Mesothelial cell of epicardium (in vitro differentiated cells): ENCODE data around the gene NGRN. TPM values are rescaled to one million over a fixed set of nuclear protein-coding genes. Genes with fewer than 3 reads are reported as not detected.
A peak's percentile ranks its signal among the peaks of the same experiment; 100 is the strongest.

Experiments used
- DNase-seq, 2 experiments: peaks; one replicate each; pipeline ENCODE4 v3.0.0; 2021; ENCODE audit warnings: low spot score in 2 of 2; ENCODE audit not compliant: unreplicated experiment in 2 of 2
- H3K27ac Mint-ChIP-seq: 2 replicates; pipeline ENCODE4 v1.8.0; 2021; ENCODE audit warnings: mixed read lengths
- H3K27me3 Mint-ChIP-seq: 2 replicates; pipeline ENCODE4 v1.8.0; 2021; ENCODE audit warnings: low read depth, mixed read lengths
- H3K36me3 Mint-ChIP-seq: 2 replicates; pipeline ENCODE4 v1.8.0; 2021; ENCODE audit warnings: mixed read lengths
- H3K4me1 Mint-ChIP-seq: 2 replicates; pipeline ENCODE4 v1.8.0; 2021; ENCODE audit warnings: mixed read lengths
- H3K4me3 Mint-ChIP-seq: 2 replicates; pipeline ENCODE4 v1.8.0; 2021; ENCODE audit warnings: mild to moderate bottlenecking, moderate library complexity, mixed read lengths
- H3K9me3 Mint-ChIP-seq: 2 replicates; pipeline ENCODE4 v1.8.0; 2021; ENCODE audit warnings: mixed read lengths
- CTCF ChIP-seq: fragments of 200-600 bp; sonication (generic); IDR thresholded peaks from one replicate; pipeline ENCODE4 v1.5.0; 2021; ENCODE audit warnings: antibody characterized with exemption; ENCODE audit not compliant: unreplicated experiment
- total RNA-seq: library from RNA; stranded (reverse); gene quantifications from 3 replicates; pipeline ENCODE4 v1.2.1, GENCODE V29; 2021

NGRN gene
- total RNA-seq, 1 donor from 2014 or later = 93.4 TPM

DNA sequence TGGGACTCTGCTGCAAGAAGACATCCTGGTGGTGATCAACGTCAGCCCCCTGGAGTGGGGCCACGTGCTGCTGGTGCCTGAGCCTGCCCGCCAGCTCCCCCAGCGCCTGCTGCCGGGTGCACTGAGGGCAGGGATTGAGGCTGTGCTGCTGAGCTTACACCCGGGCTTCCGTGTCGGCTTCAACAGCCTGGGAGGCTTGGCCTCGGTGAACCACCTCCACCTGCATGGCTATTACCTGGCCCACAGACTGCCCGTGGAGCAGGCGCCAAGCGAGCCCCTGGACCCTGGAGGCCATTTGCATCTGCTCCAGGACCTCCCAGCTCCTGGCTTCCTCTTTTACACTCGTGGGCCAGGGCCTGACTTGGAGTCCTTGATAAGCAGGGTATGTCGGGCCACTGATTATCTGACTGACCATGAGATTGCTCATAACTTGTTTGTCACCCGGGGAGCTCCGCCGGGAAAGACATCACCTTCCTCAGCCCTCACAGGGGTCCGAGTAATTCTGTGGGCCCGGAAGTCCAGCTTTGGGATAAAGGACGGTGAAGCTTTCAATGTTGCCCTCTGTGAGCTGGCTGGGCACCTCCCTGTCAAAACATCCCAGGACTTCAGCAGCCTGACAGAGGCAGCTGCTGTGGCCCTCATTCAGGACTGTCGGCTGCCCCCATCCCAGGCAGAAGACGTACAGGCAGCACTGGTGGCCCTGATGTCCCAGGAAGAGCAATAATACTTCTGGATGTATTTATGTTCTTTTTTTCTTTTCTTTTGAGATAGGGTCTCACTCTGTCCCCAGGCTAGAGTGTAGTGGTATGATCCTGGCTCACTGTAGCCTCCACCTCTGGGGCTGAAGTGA is 23.9 kb upstream of the NGRN start:
- H3K36me3 Mint-ChIP-seq = peaks cover 14% of the 10 kb centered on the region
- H3K4me1 Mint-ChIP-seq = no peaks in the 10 kb centered on the region

DNA sequence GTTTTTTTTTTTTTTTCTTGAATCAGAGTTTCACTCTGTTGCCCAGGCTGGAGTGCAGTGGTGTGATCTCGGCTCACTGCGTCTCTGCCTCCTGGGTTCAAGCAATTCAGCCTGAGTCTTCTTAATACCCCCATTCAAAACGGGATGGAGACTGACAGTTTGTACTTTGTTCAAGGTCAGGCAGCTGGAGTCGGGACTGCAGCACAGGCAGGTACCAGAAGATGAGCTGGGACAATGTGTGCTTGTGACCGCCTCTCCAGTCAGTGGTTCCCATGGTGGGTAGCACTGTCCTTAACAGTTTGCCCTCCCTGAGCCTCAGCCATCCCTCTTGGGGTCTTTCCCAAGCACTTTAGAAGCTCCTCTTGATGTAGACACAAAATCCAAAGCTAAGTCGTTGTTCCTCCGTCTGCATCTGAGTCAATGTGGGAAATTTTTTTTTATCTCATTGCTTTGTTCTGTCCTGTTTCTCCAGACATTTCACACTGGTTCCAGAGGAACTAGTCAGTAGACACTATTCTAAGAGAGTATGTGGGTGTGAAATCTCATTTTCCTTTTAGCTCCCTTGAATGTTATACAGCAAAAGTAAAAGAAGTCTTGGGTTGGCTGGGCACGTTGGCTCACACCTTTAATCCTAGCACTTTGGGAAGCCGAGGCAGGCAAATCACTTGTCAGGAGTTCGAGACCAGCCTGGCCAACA is 21.4 kb upstream of the NGRN start:
- Mint-ChIP-seq H3K4me3 (no peak overlapping the region), H3K36me3 (peaks cover 7% of the 10 kb centered on the region), H3K4me1 (peaks cover 3% of the 10 kb centered on the region), H3K27ac (no peak overlapping the region), H3K27me3 (no peaks in the 10 kb centered on the region), H3K9me3 (no peaks in the 10 kb centered on the region)
- DNase-seq = no peak
- TF ChIP-seq CTCF = no peak

More for the DNA sequence above, 23.9 kb upstream of the NGRN start:
- Mint-ChIP-seq H3K27ac (no peak overlapping the region), H3K9me3 (no peaks in the 10 kb centered on the region), H3K4me3 (no peak overlapping the region), H3K27me3 (no peaks in the 10 kb centered on the region)
- TF ChIP-seq CTCF = no peak
- DNase-seq = no peak

GRCh38 chr15:90248789-90249202 is 16.7 kb upstream of the NGRN start:
- H3K27ac Mint-ChIP-seq = no peak overlapping the region
- H3K36me3 Mint-ChIP-seq = no peaks in the 10 kb centered on the region
- H3K4me3 Mint-ChIP-seq = peak overlapping the region; percentile 75
- peaks cover 6% of the 10 kb centered on the region for H3K4me1 Mint-ChIP-seq
- no peaks in the 10 kb centered on the region for H3K9me3 Mint-ChIP-seq
- no peak for TF ChIP-seq CTCF
- DNase-seq = no peak
- peaks cover 2% of the 10 kb centered on the region for H3K27me3 Mint-ChIP-seq

- no peaks in the 10 kb centered on the region for H3K36me3 Mint-ChIP-seq
Measured at GRCh38 chr15:90249203-90249863, 16.1 kb upstream of the NGRN start, which contains the start of gene TTLL13. TTLL13 (plus strand) TSS chr15:90249556; CDS start chr15:90250631, 1,075 bp downstream.

More at GRCh38 chr15:90249203-90249863, 16.1 kb upstream of the NGRN start, which contains the start of gene TTLL13:
- peak; percentile 95 to 98 for DNase-seq
- peaks cover 2% of the 10 kb centered on the region for H3K27me3 Mint-ChIP-seq
- no peak for TF ChIP-seq CTCF
- H3K27ac Mint-ChIP-seq = no peak within 1 kb of the TSS
- H3K4me1 Mint-ChIP-seq = peaks cover 6% of the 10 kb centered on the region
- no peaks in the 10 kb centered on the region for H3K9me3 Mint-ChIP-seq
- peak within 1 kb of the TSS; percentile 75 for H3K4me3 Mint-ChIP-seq
